Activated CD4-positive, CD25-positive, alpha-beta regulatory T cell treated with anti-CD3 and anti-CD28 coated beads, Interleukin-2, amount 50 U/mL, for 16 hours (primary cell): ENCODE results near the gene SIK3.

Source experiments
- DNase-seq: peaks from one replicate; pipeline ENCODE4 v3.0.0-alpha.2; 2020; ENCODE audit warnings: low read depth, low spot score

Gene SIK3

DNA sequence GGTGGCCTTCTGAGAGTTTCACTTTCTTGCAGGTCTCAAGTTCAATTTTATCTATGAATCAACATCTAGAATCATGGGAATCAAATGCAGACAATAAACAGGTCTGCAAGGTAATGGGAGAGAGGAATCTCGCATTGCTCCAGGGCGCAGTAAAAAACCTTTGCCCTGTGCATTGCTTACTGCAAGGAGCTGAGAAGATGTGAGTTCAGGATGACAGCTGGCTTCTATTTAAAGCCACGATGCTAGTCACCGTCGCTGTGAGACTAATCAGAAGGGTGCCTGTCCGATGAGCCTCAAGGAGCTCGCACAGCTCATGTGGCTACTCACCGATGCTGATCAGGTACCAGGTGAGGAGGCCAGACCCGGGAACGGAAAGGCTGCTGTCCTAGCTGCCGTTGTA, 230.6 kb downstream of the SIK3 start:
- no peak for DNase-seq

DNA sequence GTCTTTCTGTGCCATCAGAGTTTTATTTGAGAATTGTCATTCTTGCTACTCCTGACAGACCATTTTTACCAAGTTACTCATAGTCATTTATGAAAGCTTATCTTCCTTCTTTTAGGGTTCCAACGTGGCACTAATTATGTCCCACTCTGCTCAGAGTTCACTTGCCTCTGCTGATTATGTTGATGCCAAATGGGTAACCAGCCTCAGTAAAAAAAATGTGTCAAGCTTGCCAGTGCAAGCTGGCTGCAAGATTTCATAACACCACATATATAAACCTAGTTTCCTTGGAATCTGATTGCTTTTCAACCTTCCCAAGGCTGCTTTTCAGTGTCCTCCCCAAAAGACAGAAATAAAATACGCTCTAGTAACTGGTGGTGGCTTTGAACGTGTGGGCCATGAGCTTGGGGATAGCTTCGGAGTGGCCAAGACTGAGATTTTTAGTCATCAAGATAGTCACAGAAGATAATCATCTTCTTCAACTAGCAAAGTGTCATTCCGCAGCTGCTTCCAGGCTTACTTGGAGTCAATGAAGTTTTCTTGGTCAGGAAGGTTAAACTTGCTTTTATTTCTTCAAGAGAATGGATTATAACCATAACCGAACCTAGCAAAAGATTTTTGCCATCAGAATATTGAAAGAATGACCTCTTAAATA, 231.3 kb downstream of the SIK3 start:
- DNase-seq, result no peak

DNA sequence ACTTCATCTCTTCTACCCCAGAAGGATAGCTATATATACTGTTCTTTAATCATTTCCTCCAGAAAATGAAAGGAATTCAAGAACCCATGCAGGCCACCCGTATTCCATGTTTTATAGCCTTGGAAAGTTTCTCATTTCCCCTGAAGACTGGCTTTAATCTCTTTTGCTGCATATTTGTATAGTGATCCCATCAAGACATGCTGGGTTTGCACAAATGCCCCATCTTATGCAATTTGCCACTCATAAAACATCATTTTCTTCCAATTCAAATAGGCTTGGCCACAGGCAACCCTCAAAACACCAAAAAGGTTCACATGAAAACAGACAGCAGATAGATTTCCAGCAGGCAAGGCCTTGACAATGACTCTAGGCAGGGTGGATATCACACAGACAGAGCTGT, 232.5 kb downstream of the SIK3 start:
- DNase-seq, result no peak

- no peak for DNase-seq
Observed at GRCh38 chr11:116864531-116864930, 233.7 kb downstream of the SIK3 start.

GRCh38 chr11:116862951-116863350, 235.3 kb downstream of the SIK3 start:
- no peak for DNase-seq

DNA sequence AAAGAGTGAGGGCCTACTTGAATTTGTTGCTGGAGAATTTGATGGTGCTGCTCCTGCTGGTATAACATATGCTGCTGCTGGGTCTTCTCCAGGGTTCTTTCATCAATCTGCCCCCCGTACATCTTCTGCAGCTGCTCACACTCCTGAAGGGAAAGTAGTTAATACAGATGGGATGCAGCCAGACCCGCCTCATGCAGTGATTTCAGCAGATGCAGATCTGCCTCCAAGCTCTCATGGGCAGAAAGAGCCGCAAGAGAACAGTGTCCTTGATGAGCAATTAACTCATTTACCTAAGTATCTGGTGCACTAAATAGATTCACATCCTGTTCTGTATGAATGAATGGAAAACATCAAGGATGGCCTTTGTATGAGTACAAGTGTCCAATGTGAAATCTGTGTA, 236.0 kb downstream of the SIK3 start:
- DNase-seq, result no peak

DNA sequence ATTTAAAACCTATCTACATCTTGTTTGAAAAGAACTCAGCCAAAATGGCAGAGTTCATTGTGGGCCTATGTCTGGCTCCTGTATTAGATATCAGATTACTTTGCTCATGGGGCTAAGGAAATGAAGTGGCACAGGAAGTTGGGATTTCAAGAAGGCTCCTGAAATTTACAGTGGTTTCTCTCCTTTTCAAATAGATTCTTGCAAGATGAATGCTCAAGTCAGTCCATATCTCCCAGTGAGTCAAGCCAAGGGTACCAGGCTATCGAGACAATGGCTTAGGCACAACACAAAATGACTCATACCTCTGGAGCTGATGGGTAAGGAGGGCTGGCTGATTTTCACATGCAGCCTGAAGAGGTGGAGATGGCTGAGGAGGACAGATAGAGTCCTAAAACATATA, 236.7 kb downstream of the SIK3 start:
- no peak for DNase-seq

DNA sequence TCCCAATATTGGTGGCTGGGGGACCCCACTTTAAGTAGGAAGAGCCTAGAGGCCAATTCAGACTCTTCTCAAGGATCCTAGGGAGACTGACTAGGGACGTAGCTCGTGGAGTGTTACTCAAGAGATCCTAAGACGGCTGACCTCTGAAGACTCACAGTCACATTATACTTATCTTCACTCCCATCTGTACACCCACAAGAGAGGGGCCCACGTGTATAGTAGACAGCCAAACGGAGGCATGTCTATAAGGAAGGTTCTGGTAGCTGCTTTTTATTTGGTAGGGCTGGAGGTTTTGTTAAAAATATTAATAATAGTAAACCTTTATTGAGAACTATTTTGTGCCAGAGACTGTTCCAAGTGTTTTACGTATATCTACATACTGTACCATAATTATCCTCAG, 237.9 kb downstream of the SIK3 start:
- DNase-seq, result no peak

DNA sequence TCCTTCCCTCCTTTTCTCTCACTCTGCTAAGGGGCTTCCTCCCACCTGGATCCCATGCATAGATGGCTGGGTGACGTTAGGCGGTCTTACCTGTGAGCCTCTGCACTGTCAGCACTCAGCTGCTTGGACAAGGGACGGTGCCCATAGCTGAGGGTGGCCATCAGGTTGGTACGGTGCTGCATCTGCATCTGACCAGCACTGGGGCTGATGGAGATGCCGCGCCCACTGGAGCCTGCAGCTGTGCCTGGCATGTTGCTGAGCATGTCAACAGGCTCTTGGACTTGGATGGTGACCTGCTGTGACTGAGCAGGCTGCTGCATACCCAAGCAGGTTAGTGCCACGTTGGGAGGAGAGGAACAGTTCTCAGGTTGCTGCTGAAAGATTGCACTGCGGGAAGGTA, 239.1 kb downstream of the SIK3 start:
- no peak for DNase-seq

- DNase-seq, result no peak
Observed at GRCh38 chr11:116857936-116858335, 240.3 kb downstream of the SIK3 start.

GRCh38 chr11:116857316-116857715, 240.9 kb downstream of the SIK3 start:
- DNase-seq, result no peak

DNA sequence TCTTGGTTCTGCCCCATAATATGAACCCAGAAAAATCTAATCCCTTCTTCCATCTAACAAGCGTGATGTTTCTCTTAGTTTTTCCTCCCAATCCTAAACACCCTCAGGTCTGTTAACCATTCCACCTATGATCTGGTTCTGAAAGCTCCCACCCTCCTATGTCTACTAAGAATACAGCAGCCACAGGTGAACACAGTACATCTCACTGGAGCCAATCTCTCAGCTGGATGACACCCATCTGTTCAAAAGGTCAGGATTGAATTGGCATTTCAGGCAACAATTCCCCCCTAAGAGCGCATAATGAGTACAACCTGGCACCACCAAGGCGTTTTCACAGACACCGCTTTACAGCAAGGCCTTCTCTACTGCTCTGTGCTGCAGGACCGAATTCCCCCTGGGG, 241.8 kb downstream of the SIK3 start:
- no peak for DNase-seq

- no peak for DNase-seq
Observed at GRCh38 chr11:116855413-116855812, 242.8 kb downstream of the SIK3 start.

- DNase-seq, result peak; percentile 55
Observed at GRCh38 chr11:116853461-116854073, 244.7 kb downstream of the SIK3 start.

DNA sequence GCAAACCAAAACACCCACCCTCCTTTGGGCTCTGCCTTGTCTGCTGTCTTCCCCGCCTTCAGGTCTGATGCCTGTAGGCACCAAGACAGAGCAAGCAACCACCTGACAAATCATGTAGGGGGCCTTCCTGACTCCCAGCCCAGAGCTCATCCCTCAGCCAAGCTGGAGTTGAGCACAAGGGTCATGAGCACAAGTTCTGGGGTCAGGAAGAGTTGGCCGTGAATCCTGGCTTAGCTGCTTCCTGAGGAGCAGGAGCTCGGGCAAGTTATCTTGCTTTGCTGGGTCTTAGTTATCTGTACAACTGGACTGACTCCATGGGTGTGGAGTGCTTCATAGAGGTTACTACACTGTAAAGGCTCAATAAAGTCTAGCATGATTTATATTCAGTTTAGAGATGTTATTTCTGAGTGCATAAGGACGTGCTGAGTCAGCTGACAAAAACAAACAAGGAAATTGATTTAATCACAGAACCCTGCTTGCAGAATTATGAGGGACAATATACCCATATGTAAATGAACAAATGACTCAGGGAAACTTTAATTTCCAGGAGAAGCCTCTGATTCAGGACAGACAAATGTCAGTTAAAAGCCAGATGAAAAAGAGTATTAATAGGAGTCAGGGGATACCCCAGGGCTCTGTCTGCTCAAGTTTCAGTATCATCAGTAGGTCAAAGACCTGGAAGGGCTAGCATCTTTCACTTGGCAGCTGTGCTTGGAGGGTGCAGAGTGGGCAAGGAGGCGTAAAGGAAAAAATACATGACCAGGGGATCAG, 245.8 kb downstream of the SIK3 start:
- DNase-seq, result no peak

DNA sequence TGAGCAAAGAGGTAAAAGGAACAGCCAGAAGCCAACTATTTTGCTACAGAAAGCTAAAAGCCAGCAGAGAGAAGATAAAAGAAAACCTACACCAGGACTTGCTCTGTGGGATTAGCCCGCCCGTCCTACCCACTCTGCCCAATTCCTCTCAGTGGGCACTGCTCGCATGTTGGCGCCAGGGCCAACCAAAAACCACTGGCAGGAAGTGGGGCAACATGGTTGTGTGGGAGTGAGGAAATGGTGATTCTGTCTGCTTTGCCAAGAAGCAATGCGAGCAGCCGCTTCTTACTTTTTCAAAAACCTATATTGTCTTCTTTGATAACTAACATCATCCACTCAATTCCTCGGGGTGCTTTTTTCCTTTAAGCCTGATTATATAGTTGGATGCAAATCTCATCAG, 246.6 kb downstream of the SIK3 start:
- DNase-seq, result no peak

DNA sequence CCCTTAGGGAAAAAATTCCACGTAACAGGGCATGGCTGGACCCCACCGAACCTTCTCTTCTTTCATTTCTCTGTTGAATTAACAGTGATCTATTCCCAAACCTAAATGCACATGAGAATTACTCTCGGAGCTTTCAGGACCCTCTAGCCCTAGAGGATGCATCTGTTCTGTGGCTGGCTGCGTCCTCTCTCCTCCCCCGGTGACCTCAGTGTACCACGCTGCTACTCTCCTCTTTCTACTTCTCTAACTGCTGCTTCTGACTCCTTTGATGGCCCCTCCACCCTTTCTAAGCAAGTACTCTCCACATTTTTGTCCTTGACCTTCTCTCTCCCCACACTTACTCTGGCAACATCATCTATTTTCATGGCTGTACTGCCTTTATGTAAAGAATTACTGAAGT, 248.7 kb downstream of the SIK3 start:
- no peak for DNase-seq

GRCh38 chr11:116849060-116849459, 249.2 kb downstream of the SIK3 start:
- DNase-seq, result no peak

GRCh38 chr11:116847612-116848011, 250.6 kb downstream of the SIK3 start:
- DNase-seq, result no peak

DNA sequence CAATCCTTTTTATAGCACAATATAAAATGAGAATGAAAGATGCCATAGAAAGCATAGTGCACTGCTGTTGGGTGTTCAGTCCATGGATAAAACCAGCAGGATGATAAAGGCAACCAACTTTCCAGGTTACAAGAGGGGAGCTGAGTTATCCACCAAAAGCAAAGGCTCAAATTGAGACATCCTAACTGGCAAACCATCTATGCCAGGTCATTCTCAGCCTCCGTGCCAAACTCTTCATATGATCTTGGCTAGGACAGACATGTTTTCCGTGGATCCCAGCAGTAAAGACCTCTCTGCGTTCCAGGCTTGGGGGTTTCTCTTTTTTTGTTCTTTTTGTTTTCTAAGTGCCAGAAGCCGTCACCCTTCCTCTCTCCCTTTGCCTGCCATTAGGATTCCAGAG, 253.5 kb downstream of the SIK3 start:
- DNase-seq, result no peak

DNA sequence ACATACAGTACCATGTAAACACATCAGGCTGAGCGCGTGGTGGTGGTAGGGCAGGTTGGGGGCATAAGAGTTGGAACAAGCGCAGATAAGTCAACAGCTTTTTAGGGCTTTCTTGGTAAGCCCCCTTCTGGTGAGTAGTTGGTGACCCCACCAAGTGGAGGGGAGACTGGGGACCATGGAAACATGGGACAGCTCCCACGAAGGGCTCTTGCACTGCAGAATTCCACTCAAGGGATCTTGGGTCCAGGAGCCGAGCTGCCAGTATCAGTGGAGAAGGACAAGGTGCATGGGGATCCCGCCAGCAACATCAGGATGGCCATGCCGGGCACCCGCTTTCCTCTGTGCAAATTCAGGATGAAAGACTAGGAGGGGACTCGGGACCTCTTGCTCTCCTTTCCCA, 254.6 kb downstream of the SIK3 start:
- no peak for DNase-seq

DNA sequence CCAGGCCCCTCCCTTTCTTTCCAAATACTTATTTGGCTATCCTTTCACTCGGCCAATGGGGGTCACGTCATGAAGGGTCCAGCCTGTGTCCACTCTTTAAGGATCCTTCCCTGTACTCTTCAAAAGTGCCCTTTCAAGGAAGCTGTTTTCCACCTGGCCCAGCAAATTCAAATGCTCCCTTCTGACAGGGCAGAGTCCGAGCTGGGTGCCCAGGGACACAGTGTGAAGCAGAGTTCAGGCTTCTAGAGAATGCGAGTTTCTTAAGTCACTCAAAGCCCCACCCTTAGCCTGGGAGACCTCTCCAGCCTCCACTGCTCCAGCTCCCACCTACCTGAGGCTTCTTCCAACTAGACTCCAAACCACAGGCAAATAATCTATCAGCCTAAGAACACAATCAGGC, 255.3 kb downstream of the SIK3 start:
- no peak for DNase-seq

DNA sequence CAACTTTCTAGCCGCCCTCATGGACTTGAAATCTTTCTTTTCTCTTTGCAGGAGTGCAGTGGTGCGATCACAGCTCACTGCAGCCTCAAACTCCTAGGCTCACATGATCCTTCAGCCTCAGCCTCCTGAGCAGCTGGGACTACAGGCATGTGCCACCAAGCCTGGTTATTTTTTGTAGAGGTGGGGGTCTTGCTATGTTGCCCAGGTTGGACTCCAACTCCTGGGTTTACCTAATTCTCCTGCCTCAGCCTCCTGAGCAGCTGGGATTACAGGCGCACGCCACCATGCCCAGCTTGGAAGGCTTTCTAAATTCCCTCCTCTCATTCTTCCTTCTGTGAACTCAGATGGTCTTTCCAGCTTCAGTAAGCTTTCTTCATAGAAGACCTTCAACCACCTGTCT, 256.1 kb downstream of the SIK3 start:
- DNase-seq, result no peak
